ENCODE results near the gene NR3C2. TPM values are rescaled to one million over a fixed set of nuclear protein-coding genes. Genes with fewer than 3 reads are reported as not detected.

NR3C2 gene
- total RNA-seq, 1 donor from 2014 or later: 0.79 TPM

- FAIRE-seq (no peak), DNase-seq (ENCODE audit: low read depth) (no peak)
- no peaks in the 10 kb centered on the region for H3K27me3 ChIP-seq (ENCODE audit: control insufficient read depth, insufficient read depth, low read length)
- TF ChIP-seq CTCF (IDR thresholded peaks at IDR 0.05; ENCODE audit: insufficient read depth, low read length, severe bottlenecking): no peak
- no peaks in the 10 kb centered on the region for H3K36me3 ChIP-seq (ENCODE audit: control insufficient read depth, insufficient read depth, low read length)
- no peak overlapping the region for H3K4me3 ChIP-seq (ENCODE audit: low read depth, low read length)
Measured at GRCh38 chr4:148398988-148399387, 43.2 kb downstream of the NR3C2 start.

GRCh38 chr4:148397771-148398170 lies 44.4 kb downstream of the NR3C2 start:
- DNase-seq (ENCODE audit: low read depth) (no peak), FAIRE-seq (no peak)
- H3K4me3 ChIP-seq (ENCODE audit: low read depth, low read length): no peak overlapping the region
- no peak for TF ChIP-seq CTCF (IDR thresholded peaks at IDR 0.05; ENCODE audit: insufficient read depth, low read length, severe bottlenecking)
- no peaks in the 10 kb centered on the region for H3K36me3 ChIP-seq (ENCODE audit: control insufficient read depth, insufficient read depth, low read length)
- H3K27me3 ChIP-seq (ENCODE audit: control insufficient read depth, insufficient read depth, low read length): no peaks in the 10 kb centered on the region

- no peaks in the 10 kb centered on the region for H3K36me3 ChIP-seq (ENCODE audit: control insufficient read depth, insufficient read depth, low read length)
- no peak overlapping the region for H3K4me3 ChIP-seq (ENCODE audit: low read depth, low read length)
- DNase-seq (ENCODE audit: low read depth) (no peak), FAIRE-seq (no peak)
- TF ChIP-seq CTCF (IDR thresholded peaks at IDR 0.05; ENCODE audit: insufficient read depth, low read length, severe bottlenecking): no peak
- H3K27me3 ChIP-seq (ENCODE audit: control insufficient read depth, insufficient read depth, low read length): no peaks in the 10 kb centered on the region
Measured at GRCh38 chr4:148396986-148397673, 45.1 kb downstream of the NR3C2 start.

GRCh38 chr4:148395771-148396170 lies 46.4 kb downstream of the NR3C2 start:
- Histone ChIP-seq H3K4me3 (ENCODE audit: low read depth, low read length) (no peak overlapping the region), H3K27me3 (ENCODE audit: control insufficient read depth, insufficient read depth, low read length) (no peaks in the 10 kb centered on the region), H3K36me3 (ENCODE audit: control insufficient read depth, insufficient read depth, low read length) (no peaks in the 10 kb centered on the region)
- no peak for FAIRE-seq
- TF ChIP-seq CTCF (IDR thresholded peaks at IDR 0.05; ENCODE audit: insufficient read depth, low read length, severe bottlenecking): no peak
- no peak for DNase-seq (ENCODE audit: low read depth)

GRCh38 chr4:148391056-148391455 lies 51.2 kb downstream of the NR3C2 start:
- Histone ChIP-seq H3K4me3 (ENCODE audit: low read depth, low read length) (no peak overlapping the region), H3K36me3 (ENCODE audit: control insufficient read depth, insufficient read depth, low read length) (no peaks in the 10 kb centered on the region), H3K27me3 (ENCODE audit: control insufficient read depth, insufficient read depth, low read length) (no peaks in the 10 kb centered on the region)
- TF ChIP-seq CTCF (IDR thresholded peaks at IDR 0.05; ENCODE audit: insufficient read depth, low read length, severe bottlenecking): no peak
- FAIRE-seq (no peak), DNase-seq (ENCODE audit: low read depth) (no peak)

GRCh38 chr4:148390311-148390710 lies 51.9 kb downstream of the NR3C2 start:
- FAIRE-seq: no peak

More at GRCh38 chr4:148390311-148390710, 51.9 kb downstream of the NR3C2 start:
- TF ChIP-seq CTCF (IDR thresholded peaks at IDR 0.05; ENCODE audit: insufficient read depth, low read length, severe bottlenecking): no peak
- DNase-seq (ENCODE audit: low read depth): no peak
- Histone ChIP-seq H3K36me3 (ENCODE audit: control insufficient read depth, insufficient read depth, low read length) (no peaks in the 10 kb centered on the region), H3K27me3 (ENCODE audit: control insufficient read depth, insufficient read depth, low read length) (no peaks in the 10 kb centered on the region), H3K4me3 (ENCODE audit: low read depth, low read length) (no peak overlapping the region)
